GM23338 (cell line): ENCODE results near the gene TBATA. TPM values are rescaled to one million over a fixed set of nuclear protein-coding genes. Genes with fewer than 3 reads are reported as not detected.

ENCODE experiments used
- ATAC-seq: fragments of 200-7000 bp; cut with Tn5 transposase; 3 replicates; pipeline ENCODE4 v1.9.1; 2020
- DNase-seq: peaks from one replicate; pipeline ENCODE4 v3.0.0-alpha.2; 2015; ENCODE audit warnings: low spot score
- H2AFZ ChIP-seq: fragments of 200-600 bp; sonication (generic); 2 replicates; pipeline ENCODE4 v1.8.0; 2016; ENCODE audit warnings: antibody characterized with exemption, mild to moderate bottlenecking, moderate library complexity
- H3F3A ChIP-seq: fragments of 200-600 bp; sonication (generic); replicated peaks from 2 replicates; pipeline ENCODE4 v1.8.0; 2017; ENCODE audit warnings: antibody characterized with exemption, mixed run types, low read depth
- H3K27ac ChIP-seq: fragments of 200-600 bp; sonication (generic); 2 replicates; pipeline ENCODE4 v1.6.1; 2016; ENCODE audit warnings: low read depth
- H3K27me3 ChIP-seq: fragments of 200-600 bp; sonication (generic); 2 replicates; pipeline ENCODE4 v1.8.0; 2016; ENCODE audit warnings: mild to moderate bottlenecking, mixed run types, moderate library complexity; ENCODE audit not compliant: insufficient read depth
- H3K36me3 ChIP-seq: fragments of 200-600 bp; sonication (generic); 2 replicates; pipeline ENCODE4 v1.8.0; 2016; ENCODE audit warnings: mild to moderate bottlenecking; ENCODE audit not compliant: insufficient read depth
- H3K4me1 ChIP-seq: fragments of 200-600 bp; sonication (generic); 2 replicates; pipeline ENCODE4 v1.8.0; 2016; ENCODE audit warnings: mild to moderate bottlenecking, moderate library complexity; ENCODE audit not compliant: insufficient read depth
- H3K4me2 ChIP-seq: fragments of 200-600 bp; sonication (generic); 2 replicates; pipeline ENCODE4 v1.7.1; 2017; ENCODE audit warnings: mixed run types
- H3K4me3 ChIP-seq: fragments of 200-600 bp; sonication (generic); 2 replicates; pipeline ENCODE4 v1.6.1; 2016; ENCODE audit warnings: mixed run types
- H3K79me2 ChIP-seq: fragments of 200-600 bp; sonication (generic); replicated peaks from 2 replicates; pipeline ENCODE4 v1.8.0; 2017; ENCODE audit warnings: mild to moderate bottlenecking; ENCODE audit not compliant: insufficient read depth
- H3K9me2 ChIP-seq: fragments of 200-600 bp; sonication (generic); 2 replicates; pipeline ENCODE4 v1.8.0; 2017; ENCODE audit not compliant: insufficient read depth
- H4K20me1 ChIP-seq: fragments of 200-600 bp; sonication (generic); replicated peaks from 2 replicates; pipeline ENCODE4 v1.8.0; 2017; ENCODE audit warnings: mild to moderate bottlenecking; ENCODE audit not compliant: insufficient read depth
- H3K27ac Mint-ChIP-seq: 2 replicates; pipeline ENCODE4 v1.8.0; 2020; ENCODE audit warnings: inconsistent platforms, mild to moderate bottlenecking, moderate library complexity, mixed read lengths
- H3K27me3 Mint-ChIP-seq: 3 replicates; pipeline ENCODE4 v1.8.0; 2022; ENCODE audit warnings: low read depth, mild to moderate bottlenecking, moderate library complexity, mixed read lengths, inconsistent platforms; ENCODE audit not compliant: insufficient read depth, poor library complexity
- H3K36me3 Mint-ChIP-seq: 3 replicates; pipeline ENCODE4 v1.8.0; 2021; ENCODE audit warnings: low read depth, mild to moderate bottlenecking, inconsistent platforms, moderate library complexity, mixed read lengths
- H3K4me1 Mint-ChIP-seq: 3 replicates; pipeline ENCODE4 v1.8.0; 2020; ENCODE audit warnings: mild to moderate bottlenecking, inconsistent platforms, mixed read lengths
- H3K4me3 Mint-ChIP-seq: 3 replicates; pipeline ENCODE4 v1.8.0; 2021; ENCODE audit warnings: moderate library complexity, mild to moderate bottlenecking, inconsistent platforms, mixed read lengths
- H3K9me3 Mint-ChIP-seq: 3 replicates; pipeline ENCODE4 v1.8.0; 2020; ENCODE audit warnings: moderate library complexity, mild to moderate bottlenecking, inconsistent platforms, mixed read lengths
- CTCF ChIP-seq, 2 experiments: fragments of 200-600 bp in 1 of 2; sonication (generic) in 1 of 2; conservative IDR thresholded peaks; 2 replicates each; pipeline versions ENCODE4 v1.5.1 to v1.6.1; 2016 to 2017; ENCODE audit warnings: antibody characterized with exemption in 2 of 2, low read depth in 2 of 2, mild to moderate bottlenecking in 2 of 2, moderate library complexity in 1 of 2
- ETS1 ChIP-seq: IDR thresholded peaks from 2 replicates; pipeline ENCODE4 v1.6.1; 2016; ENCODE audit warnings: antibody characterized with exemption
- EZH2 ChIP-seq: fragments of 200-600 bp; sonication (generic); IDR thresholded peaks from one replicate; pipeline ENCODE4 v1.8.0; 2017; ENCODE audit warnings: antibody characterized with exemption, mild to moderate bottlenecking, low read depth; ENCODE audit not compliant: unreplicated experiment
- EZH2phosphoT487 ChIP-seq: fragments of 200-600 bp; sonication (generic); IDR thresholded peaks from one replicate; pipeline ENCODE4 v1.8.1; 2018; ENCODE audit warnings: antibody characterized with exemption; ENCODE audit not compliant: unreplicated experiment
- JUNB ChIP-seq: IDR thresholded peaks from one replicate; pipeline ENCODE4 v1.6.1; 2016; ENCODE audit warnings: antibody characterized with exemption; ENCODE audit not compliant: unreplicated experiment
- POLR2AphosphoS5 ChIP-seq: IDR thresholded peaks from 2 replicates; pipeline ENCODE4 v1.6.1; 2016; ENCODE audit warnings: antibody characterized with exemption, low read depth
- STAT1 ChIP-seq: IDR thresholded peaks from one replicate; pipeline ENCODE4 v1.6.1; 2016; ENCODE audit warnings: antibody characterized with exemption; ENCODE audit not compliant: unreplicated experiment
- ZNF331 ChIP-seq: fragments of 250-450 bp; sonication (Bioruptor Pico); IDR thresholded peaks from 2 replicates; pipeline ENCODE4 v1.5.0; 2020; ENCODE audit warnings: low read depth, mild to moderate bottlenecking, moderate library complexity
- polyA plus RNA-seq: library from polyadenylated mRNA; unstranded; fragments of >200 nt; fragmentation: Nextera tagmentation; extraction: Ambion mirVana; gene quantifications from 2 replicates; pipeline ENCODE4 v1.2.1, GENCODE V29; 2016
- total RNA-seq: library from RNA; depleted of rRNA; stranded (reverse); fragments of >200 nt; shearing (Covaris generic); gene quantifications from 2 replicates; pipeline ENCODE4 v1.2.3, GENCODE V29; 2014
- TF ChIP-seq, protein P1 (sequence below): IDR thresholded peaks from one replicate; pipeline ENCODE4 v1.6.1; 2018; ENCODE audit warnings: antibody characterized with exemption; ENCODE audit not compliant: unreplicated experiment

The TBATA gene
- total and polyA plus RNA-seq, 2 experiments from 2014 or later = not detected

DNA sequence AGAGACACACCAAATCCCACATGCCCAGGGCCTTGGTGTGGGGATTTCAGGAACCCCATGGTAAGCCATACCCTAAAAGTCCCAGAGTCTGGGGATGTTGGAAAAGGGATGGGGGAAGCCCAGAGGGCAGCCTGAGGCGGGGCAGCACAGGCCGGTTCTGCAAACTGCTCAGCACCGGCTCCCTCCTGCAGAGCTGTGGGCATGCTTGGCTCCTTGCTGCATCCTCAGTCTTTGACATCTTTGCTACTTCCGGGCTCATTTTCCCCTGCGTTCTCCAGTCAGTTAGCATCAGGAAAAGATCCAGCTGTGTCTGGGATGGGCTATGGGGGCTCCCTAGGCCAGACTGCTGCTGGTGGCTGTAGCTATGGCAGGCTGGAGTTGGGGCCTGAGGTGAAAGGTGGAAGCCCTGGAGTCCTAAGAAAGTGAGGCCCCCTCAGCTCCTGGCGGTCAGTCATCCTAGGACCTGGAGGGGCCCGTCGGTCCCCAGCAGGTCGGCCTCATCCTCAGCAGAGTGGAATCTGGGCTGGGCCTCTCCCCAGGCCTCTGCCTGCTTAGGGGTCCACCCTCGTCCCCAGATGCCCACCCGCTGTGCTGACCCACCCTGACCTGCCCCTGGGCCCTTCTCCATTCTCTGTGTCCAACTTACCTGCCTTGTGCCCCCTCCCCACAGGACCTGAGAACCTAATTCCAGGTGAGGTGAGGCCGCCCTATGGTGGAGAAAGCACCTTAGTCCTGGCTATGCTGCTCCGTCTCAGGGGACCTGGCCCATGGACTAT is 9.3 kb downstream of the TBATA start:
- Mint-ChIP-seq H3K4me3 (no peak overlapping the region), H3K36me3 (no peaks in the 10 kb centered on the region; the same call in 2 of the 3 replicates), H3K27ac (no peak overlapping the region), H3K9me3 (no peaks in the 10 kb centered on the region), H3K27me3 (peaks cover 12% of the 10 kb centered on the region), H3K4me1 (peaks cover 7% of the 10 kb centered on the region; the same call in 2 of the 3 replicates)
- ATAC-seq (no peak), DNase-seq (no peak)
- no peak overlapping the region for H3K4me2 ChIP-seq
- H3F3A ChIP-seq = no peaks in the 10 kb centered on the region
- H3K27me3 ChIP-seq = no peaks in the 10 kb centered on the region
- no peak for TF ChIP-seq CTCF (conservative IDR thresholded peaks at IDR 0.05; ENCODE audit: low read depth in 2 of 2)
- no peak for TF ChIP-seq POLR2AphosphoS5
- TF ChIP-seq, protein P1, sequence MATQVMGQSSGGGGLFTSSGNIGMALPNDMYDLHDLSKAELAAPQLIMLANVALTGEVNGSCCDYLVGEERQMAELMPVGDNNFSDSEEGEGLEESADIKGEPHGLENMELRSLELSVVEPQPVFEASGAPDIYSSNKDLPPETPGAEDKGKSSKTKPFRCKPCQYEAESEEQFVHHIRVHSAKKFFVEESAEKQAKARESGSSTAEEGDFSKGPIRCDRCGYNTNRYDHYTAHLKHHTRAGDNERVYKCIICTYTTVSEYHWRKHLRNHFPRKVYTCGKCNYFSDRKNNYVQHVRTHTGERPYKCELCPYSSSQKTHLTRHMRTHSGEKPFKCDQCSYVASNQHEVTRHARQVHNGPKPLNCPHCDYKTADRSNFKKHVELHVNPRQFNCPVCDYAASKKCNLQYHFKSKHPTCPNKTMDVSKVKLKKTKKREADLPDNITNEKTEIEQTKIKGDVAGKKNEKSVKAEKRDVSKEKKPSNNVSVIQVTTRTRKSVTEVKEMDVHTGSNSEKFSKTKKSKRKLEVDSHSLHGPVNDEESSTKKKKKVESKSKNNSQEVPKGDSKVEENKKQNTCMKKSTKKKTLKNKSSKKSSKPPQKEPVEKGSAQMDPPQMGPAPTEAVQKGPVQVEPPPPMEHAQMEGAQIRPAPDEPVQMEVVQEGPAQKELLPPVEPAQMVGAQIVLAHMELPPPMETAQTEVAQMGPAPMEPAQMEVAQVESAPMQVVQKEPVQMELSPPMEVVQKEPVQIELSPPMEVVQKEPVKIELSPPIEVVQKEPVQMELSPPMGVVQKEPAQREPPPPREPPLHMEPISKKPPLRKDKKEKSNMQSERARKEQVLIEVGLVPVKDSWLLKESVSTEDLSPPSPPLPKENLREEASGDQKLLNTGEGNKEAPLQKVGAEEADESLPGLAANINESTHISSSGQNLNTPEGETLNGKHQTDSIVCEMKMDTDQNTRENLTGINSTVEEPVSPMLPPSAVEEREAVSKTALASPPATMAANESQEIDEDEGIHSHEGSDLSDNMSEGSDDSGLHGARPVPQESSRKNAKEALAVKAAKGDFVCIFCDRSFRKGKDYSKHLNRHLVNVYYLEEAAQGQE = no peak
- no peak for TF ChIP-seq ZNF331 (CRISPR knock-in tag)
- no peak overlapping the region for H3K4me3 ChIP-seq
- no peaks in the 10 kb centered on the region for H4K20me1 ChIP-seq
- H3K27ac ChIP-seq = no peak overlapping the region
- H3K4me1 ChIP-seq = no peaks in the 10 kb centered on the region
- H3K36me3 ChIP-seq = no peaks in the 10 kb centered on the region
- peaks cover 4% of the 10 kb centered on the region; the same call in 1 of the 2 replicates for H3K9me2 ChIP-seq
- H3K79me2 ChIP-seq = no peaks in the 10 kb centered on the region
- H2AFZ ChIP-seq = no peak overlapping the region

DNA sequence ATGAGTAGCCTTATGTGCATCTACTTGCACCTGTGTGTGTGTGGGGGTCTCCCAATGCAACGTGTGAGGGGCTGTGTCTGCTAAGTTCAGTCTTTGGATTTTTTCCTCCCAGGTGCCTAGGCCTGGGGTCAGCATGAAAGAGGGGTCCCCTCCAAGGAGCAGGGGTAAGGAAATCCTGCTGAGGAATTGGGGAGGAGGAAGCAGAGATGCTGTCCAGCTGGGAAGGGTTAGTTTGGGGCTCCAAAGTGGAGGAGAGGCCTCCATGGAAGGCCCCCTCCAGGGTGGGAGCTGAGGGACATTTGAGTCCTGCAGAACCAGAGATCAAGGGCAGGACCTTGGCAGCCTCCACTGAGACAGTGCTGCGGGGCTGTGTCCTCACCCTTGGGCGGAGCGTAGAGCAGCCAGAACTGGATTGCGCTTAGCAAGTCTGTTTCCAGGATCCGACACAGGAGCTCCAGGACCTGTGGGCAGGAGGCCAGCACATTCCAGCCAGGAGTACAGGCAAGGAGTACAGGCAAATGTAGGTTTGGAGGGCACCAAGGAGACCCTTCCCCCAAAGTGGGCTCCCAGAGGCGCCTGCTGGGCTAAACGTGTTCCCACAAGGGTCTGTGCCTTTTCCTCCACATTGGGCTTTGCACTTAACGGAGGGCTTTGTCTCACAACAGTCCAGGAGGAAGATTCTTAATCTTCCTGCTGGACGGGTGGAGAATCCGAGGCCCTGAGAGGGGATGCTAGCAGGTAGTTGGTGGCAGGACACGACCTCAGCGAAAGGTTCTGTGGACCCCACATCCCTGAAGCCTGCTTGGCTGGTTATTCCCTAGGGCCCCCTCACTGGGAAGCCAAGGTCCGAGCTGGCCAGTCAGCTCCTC is 10.1 kb downstream of the TBATA start:
- ATAC-seq (no peak), DNase-seq (no peak)
- TF ChIP-seq JUNB = no peak
- no peak for TF ChIP-seq ETS1
- TF ChIP-seq EZH2phosphoT487 = no peak
- TF ChIP-seq, protein P1 = no peak
- TF ChIP-seq EZH2 = no peak
- no peak for TF ChIP-seq STAT1

More for the DNA sequence above, 10.1 kb downstream of the TBATA start:
- Mint-ChIP-seq H3K4me3 (no peak overlapping the region), H3K27me3 (peaks cover 12% of the 10 kb centered on the region), H3K27ac (no peak overlapping the region), H3K9me3 (no peaks in the 10 kb centered on the region), H3K4me1 (peaks cover 7% of the 10 kb centered on the region; the same call in 2 of the 3 replicates), H3K36me3 (no peaks in the 10 kb centered on the region; the same call in 2 of the 3 replicates)
- no peak overlapping the region for H2AFZ ChIP-seq
- H3K4me3 ChIP-seq = no peak overlapping the region
- no peaks in the 10 kb centered on the region for H4K20me1 ChIP-seq
- no peak overlapping the region for H3K4me2 ChIP-seq
- no peaks in the 10 kb centered on the region for H3K79me2 ChIP-seq
- no peaks in the 10 kb centered on the region for H3K4me1 ChIP-seq
- no peak overlapping the region for H3K27ac ChIP-seq
- no peaks in the 10 kb centered on the region for H3K36me3 ChIP-seq
- H3K27me3 ChIP-seq = no peaks in the 10 kb centered on the region
- H3K9me2 ChIP-seq = no peaks in the 10 kb centered on the region
- no peaks in the 10 kb centered on the region for H3F3A ChIP-seq
